Middle frontal gyrus (tissue), 1 donor: Measurements from ENCODE around the gene TTC32.
A peak's percentile ranks its signal among the peaks of the same experiment; 100 is the strongest.

Experiments used
- DNase-seq: peaks from one replicate; pipeline ENCODE4 v3.0.0-alpha.2; 2015; ENCODE audit warnings: low spot score; ENCODE audit errors: extremely low spot score

TTC32 gene

DNA sequence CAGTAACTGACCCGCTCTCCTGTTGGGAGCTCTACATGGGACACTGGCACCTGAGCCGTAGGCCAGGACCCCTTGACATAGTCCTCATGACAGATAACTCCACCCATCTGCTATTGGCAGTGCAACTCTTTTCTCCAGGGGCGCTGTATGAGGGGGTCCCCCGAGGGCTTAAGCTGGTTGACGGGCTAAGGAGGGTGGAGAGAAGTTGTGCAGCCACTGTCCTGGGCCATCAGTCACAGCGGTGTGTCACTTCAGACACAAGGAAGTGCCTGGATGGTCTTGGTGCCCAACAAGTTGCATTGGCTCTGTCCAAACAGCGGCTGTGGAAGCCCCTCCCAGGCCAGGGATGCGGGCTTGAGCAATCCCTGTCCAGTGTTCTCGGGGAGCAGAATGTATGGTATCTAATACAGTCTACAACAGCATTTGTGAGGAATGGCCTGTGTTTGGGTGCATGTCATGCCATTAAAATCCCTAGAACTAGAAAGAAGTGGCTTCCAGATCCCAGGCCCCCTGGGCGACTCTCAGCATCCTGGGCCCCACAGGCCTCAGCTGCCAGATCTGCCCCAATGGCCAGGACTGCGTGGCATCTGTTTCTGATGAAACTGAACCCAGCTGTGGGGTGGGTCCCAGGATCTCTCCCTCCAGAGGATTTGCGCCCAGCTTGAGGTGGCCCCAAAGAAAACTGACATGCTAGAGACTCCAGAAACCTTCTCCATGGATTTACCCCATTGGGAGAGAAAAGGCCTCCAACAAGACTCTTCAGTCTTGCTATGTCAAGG is 23.3 kb downstream of the TTC32 start:
- DNase-seq = no peak

DNA sequence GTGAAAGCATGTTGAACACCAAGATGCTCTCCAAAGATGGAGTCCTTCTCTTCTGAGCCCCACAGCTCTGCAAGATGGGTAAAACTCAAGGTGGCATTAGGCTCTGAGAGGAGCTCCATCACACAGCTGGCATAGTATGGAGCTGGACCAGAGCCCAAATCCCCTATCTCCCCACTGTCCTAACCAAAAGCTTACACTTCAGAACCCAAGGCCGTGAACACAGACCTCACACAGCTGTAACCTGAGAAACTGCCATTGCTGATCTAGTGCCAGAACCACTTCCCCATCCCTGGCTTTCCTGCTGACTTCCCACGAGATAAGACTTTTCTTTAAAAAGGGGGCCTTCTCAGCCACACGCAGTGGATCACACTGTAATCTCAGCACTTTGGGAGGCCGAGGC is 25.0 kb downstream of the TTC32 start:
- no peak for DNase-seq

DNA sequence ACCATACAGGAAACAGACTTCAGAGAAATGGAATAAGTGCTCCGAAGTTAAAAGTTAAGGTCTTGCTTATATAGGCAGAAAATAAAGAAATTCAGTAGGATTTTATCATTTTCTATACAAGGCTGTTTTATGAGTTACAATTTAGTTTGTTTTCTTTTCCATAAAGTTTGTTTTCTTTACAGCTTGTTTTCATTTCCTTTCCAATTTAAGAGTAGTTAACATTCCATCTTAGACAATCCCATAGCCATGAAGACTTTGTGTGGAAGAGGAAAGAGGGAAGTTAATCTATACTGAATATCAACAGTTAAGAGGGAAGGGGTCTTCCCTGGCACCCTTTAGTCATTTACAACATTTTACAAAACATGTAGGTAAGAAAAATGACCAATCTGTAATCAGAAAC is 26.5 kb downstream of the TTC32 start:
- no peak for DNase-seq

DNA sequence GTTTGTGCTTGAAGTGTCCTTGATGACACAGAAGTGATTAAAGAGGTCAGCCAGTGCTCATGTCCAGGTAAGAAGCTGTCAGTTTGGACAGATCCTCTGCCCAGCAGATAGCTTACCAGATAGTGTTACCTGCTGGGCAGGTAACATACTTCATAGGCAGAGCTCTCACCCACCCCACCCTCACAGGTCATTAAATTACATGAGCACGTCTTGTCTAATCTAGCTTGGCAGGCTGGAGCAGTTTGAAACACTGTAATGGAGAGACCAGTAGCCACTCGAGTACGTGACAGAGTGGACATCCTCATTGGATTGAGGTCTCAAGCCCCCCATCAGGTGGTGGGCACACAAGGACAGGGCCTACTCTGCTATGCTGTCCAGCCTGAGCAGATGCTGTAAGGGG is 27.1 kb downstream of the TTC32 start:
- no peak for DNase-seq

DNA sequence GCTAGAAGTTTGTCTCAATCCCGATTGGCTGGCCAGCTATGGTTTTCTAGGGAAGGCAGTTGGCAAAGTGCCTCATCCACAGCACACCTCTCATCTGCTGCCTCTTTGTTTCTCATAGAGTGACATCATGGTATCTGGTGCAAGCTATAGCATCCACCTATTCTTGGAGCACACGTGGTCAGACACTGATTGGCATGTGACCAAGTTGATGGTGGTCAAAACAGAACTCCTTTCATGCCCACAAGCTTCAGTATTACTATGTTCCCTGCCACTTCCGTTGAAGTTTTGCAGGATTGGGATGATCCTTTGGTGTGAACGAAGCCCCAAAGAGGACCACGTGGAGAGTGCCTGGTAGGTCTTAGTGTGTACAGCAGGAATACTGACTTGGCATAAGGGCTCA is 28.8 kb downstream of the TTC32 start:
- no peak for DNase-seq

DNA sequence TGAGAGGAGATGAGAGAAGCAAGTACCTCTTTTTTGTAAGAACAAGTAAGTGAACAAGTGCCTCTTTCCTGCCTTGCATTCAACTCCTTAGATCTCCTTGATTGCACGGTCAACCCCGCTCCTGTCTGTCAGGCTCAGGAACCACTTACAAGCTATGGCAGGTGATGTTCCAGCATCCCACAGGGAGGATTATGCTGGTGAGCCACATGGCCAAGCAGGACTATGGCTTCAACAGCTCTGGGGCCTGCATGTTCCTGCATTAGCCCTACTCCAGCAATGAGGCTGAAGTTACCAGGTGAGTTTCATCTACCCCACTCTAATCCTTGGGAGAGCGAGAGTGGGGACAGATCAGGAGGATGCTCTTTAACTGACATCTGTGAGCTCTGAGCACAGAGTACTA is 29.5 kb downstream of the TTC32 start:
- DNase-seq = no peak

DNA sequence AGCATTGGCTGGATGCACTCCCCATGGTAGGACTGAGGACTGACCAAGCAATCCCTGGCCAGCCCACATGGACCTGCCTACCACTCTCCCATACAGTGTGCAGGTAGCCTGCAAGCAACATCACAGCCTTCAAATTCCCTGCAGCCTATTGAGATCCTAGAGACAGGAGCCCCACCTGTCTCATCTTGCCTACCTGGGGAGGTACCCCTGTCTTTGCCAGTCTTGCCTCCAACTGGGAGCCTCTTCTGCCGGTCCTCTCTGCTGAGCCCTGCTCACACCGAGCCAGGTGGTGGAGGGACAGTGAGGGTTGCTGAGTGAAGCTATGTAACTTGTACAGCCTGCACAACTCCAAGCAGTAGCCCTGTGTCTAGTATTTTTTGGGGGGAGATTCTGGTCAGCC is 29.9 kb downstream of the TTC32 start:
- DNase-seq = no peak

DNA sequence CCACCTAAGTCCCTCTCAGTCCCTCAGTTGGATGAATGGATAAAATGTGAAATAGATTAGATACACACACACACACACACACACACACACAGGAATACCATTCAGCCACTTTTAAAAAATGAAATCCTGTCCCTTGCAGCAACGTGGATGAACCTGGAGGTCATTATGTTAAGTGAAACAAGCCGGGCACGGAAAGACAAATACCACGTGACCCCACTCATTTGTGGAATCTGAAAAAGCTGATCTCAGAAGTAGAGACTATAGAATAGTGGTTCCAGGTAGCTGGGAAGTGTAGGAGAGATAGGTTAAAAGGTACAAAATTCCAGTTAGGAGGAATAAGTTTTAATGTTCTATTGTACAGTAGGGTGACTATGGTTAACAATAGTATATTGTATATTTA is 31.0 kb downstream of the TTC32 start:
- no peak for DNase-seq

DNA sequence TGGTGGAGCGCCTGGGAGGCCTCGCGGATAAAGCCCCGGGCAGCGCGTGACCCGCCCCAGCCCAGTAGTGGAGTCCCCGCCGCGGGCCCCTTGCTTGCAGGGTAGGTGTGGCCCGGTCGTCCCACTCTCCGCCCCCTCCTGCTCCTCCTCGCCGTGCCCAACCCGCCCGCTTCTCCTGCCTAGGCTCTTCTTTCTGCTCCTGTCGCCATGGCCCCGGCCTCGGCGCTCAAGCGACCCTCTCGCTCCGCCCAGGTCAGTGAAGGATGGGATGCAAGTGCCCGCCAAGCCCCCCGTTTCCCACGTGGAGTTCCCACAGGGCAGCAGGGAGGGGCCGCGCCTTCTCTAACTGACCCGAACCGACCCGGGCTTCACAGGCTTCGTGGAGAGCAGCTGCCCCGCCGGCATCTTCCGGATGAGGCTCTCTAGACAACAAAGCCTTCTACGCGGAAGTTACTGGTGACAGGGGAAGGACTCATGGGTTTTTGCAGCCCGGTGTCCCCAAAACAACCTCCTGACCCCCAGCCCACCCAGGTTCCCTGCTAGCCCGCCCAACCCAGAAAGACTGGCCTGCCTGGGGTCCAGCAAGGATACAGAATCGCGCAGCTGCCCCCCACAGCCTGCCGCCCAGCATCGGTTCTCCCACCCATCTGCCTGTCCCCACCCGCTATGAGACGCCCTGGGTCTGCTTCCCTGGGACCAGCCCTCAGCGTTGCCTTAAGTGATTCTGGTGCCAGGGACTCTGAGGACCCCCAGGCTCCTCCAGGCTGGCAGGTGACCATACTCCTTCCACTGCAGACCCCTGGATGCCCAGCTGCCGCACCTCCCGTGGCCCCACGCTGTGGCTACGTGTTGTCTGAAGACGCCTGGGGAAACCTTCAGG is 32.8 kb downstream of the TTC32 start:
- no peak for DNase-seq

DNA sequence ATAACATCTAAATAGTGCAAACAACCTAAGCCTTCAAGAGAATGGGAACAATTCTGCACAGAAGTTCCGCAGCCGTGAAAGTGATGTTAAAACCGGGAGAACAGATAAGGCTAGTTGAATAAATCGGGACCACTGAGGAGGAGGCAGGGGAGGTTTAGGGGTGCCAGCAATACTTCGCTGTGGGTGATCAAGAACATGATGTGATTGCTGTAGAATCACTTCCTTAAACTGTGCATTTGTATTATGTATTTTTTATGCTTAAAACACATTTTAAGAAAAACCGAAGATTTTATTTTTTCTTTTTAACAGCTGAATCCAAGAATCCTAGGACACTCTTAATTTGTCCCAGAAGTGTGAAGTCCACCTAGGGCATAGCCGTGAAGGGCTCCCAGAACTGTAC is 33.6 kb downstream of the TTC32 start:
- no peak for DNase-seq

DNA sequence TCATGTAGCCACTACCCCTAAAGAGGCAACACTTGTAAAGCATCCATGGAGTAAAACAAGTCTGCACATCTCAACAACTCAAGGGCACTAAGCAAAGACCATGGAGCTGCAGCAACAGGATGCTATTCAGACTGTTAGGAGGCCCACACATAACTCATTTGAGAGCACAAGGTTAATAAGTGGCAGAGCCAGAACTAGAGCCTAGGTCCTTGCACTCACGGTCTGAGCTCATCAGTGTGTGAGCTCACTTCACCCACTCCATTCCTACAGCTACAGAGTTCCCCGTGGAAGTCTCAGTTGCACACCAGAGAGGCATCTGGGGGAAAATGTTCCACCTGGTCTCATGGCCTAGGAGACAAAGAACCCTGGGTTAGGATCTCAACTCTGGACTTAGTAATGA is 35.0 kb downstream of the TTC32 start:
- no peak for DNase-seq

DNA sequence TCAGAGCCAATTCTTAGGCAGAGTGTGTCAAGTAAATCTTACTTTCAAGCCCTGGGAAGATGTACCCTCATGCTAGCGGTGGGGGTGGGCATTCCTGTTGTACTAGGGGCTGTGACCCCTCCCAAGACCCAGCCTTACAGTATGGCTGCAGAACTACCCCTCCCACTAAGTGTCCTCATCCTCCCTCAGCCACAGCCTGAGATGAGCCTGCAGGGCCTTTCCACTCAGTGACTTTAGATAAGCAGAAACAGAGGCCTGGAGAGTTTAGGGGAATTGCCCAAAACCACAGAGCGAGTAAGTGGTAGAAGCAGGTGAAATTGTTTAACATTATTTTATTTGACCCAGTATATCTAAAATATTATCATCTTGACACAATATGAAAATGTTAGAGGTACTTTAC is 36.6 kb downstream of the TTC32 start:
- DNase-seq = no peak

DNA sequence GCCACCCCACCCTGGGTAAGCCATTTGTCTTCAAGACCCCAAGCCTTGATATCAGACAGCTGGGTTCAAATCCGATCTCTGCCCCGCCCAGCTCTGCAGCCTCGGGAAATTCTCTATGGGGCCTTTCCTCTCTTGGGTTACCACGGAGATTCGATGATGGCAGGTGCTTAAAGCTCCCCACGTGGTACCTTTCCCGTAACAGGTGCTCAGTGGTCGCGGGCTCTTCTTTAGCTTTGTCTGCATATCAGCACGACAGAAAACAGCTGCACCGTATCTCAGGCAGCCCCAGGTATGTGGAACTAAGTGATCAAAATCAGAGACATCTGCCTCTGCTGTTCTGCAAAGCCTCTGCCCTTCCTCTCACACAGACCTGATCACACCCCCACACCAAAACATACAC is 37.4 kb downstream of the TTC32 start:
- no peak for DNase-seq

DNA sequence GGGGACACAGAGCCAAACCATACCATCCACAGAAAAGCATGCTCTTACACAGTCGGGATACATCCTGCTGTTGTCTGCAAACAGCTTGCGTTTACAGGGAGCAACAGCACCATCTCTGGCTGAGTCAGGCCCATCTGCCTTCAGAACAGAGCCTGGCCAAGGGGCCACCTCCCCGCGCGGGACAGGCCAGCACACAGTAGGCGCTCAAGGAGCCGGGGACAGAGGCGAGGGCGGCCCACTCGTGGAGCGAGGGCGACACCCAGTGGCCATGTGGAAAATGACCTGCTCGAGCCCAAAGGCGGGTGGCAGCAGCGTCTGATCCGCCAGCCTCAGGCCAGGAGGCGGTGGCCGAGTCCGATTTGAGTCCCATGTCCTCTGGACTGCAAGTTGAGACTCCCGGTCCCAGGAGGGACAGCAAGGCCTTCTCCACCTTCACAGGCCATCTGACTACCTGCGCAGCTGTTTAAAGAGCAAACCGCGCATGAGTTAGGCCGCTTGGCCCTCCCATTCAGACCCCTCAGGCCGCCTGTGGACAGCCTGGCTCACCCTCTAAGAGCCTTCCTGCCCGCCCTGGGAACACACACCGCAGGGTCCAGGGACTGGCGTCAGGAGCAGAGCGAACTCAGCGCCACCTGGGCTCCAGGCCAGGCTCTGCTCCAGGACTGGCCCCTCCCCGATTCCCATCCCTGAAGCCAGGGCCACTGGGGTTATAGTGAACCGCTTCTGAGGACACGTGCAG is 38.3 kb downstream of the TTC32 start:
- DNase-seq = peak; percentile 17

DNA sequence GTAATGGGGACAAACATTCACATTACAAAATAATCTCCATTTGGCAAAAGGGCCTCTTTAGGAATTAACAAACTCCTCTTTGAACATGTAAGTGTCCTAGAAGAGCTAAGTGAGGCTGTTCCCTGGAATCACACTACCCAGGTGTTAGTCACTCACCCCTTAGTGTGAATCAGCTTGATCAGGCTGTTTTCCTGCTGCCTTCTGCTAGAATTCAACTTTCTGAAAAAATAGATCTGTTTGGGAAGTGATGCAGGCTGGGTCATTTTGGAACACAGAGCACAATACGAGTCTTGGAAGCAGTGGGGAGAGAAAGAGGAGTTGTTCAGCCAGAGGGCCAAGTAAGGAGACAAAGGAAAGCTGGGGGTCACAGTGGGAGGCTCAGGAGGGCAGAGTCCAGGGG is 40.0 kb downstream of the TTC32 start:
- no peak for DNase-seq

DNA sequence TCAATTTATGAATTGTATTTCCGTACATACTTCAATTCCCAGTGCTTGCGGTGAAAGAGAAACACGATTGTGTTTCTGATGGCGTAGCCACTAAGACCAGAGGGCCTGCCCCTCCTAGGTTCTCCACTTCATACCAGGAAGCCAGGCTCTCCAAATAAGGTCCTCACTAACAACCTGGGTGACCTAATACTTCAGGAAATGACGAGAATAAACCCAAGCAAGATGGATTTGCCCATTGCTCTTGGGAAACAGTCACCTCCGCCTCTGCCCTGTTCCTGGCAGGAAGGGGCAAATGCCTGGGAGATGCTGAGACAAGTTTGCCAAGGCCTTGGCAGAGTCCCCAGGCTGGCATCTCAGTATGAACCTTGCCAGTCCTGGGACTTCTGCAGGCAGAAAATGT is 41.8 kb downstream of the TTC32 start:
- DNase-seq = no peak

DNA sequence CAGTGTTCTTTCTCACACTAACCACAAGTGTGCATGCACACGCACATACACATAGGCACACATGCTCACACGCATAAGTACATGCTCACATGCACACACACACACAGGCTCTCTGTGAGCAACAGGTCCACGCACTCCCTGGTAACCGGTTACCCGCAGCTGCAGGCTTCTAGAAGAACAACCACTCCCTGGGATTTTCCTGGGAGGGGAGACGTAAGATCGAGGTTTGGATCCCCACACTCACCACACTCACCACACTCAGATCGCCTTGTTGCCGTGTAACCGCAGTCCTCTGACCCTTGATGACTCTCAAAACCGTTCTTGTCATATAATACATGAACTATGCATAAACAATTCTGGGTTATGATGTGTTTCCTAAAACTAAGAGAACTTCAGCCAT is 42.2 kb downstream of the TTC32 start:
- no peak for DNase-seq

DNA sequence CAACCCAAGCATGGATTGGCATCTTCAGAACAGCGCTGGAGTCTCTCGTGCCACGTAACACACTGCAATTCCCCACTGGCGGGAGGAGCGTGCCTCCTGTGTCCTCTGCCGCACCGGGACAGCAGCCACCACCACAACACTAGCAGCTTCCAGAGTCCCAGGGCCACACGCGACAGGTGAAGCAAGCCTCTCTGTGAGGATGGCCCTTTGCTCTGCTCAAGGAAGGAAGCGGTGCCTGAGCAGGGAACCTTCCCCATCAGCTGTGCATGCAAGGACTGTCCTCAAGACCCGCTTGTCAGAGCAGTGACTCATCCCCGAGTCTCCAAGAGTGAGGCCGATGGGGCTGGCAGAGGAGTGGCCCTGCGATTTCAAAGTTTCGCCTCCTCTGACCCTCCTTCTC is 44.0 kb downstream of the TTC32 start:
- no peak for DNase-seq

DNA sequence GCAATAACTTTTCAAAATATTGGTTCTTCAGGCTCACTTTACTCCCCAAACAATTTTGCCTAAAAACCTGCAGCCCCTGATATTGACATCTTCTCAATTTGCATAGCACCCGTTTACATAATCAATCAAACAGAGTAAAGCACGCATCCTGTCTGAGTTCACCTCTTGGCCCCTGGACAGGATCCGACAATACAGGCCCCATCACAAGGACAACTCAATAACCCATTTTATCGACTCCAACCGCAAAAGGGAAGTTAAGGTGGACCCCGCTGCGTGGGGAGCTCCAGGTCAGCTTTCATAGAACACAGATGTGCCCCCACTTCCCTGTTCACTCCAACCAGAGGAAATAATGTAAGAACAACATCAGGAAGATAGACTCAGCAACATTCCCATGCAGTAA is 44.7 kb downstream of the TTC32 start:
- DNase-seq = no peak

DNA sequence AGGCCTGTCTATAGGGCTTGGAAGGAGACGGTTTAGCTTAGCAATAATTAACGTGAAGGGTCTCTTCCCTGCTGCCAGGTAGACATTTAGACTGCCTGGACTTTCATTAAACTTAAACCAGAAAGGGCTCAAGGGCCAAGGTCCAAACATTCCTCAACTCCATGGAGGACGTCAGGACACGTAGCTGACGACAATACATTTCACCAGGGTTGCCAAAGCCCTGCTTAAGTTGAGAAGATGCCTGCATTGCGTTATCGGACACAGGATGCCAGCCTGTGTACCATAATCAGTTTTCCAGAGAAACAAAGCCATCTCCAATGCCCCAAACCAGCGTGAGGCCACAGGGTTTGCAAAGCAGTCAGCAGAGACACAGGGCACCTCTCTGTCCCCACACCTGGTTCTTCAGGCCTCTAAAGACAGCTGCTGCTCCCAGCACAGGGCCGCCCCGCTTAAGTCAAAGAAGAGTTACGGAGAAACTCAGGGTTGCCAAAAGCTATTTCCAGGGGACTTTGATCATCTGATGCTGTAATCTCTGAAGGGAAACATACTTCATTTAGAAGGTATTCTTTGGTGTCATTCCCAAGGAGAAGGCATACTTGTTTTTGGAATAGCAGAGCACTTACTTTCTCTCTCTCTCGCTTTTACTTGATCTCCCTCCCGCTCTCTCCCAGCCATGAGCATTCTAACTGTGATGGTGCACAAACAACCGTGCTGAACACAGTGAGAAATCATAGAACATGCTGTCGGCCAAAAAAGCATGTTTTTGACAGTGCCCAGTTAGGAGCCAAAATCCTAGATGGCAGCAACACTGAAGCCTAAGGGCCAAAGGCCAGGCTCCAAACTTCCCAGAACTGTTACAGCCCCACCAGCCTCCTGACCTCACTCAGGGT is 46.0 kb downstream of the TTC32 start:
- no peak for DNase-seq
